NCI-H345 treated with DMSO at 0.1 percent for 48 hours (cell line): ENCODE data around the gene LHFPL6.

ENCODE experiments used
- DNase-seq: peaks from one replicate; lab custom pipeline; 2025; ENCODE audit not compliant: unreplicated experiment; lab: John Stamatoyannopoulos, UW

The LHFPL6 gene

GRCh38 chr13:39521701-39522100, 81.3 kb downstream of the LHFPL6 start:
- DNase-seq, result no peak

- no peak for DNase-seq
These were observed 86.9 kb downstream of the LHFPL6 start for GRCh38 chr13:39516096-39516495.

GRCh38 chr13:39515224-39515714, 87.7 kb downstream of the LHFPL6 start:
- DNase-seq, result no peak

GRCh38 chr13:39512687-39513086, 90.3 kb downstream of the LHFPL6 start:
- DNase-seq, result no peak

GRCh38 chr13:39510316-39510695, 92.7 kb downstream of the LHFPL6 start:
- DNase-seq, result peak; percentile 78

- DNase-seq, result no peak
These were observed 93.2 kb downstream of the LHFPL6 start for GRCh38 chr13:39509616-39510315.

GRCh38 chr13:39506559-39507390, 96.2 kb downstream of the LHFPL6 start:
- no peak for DNase-seq

GRCh38 chr13:39505151-39505550, 97.8 kb downstream of the LHFPL6 start:
- no peak for DNase-seq

- no peak for DNase-seq
These were observed 99.9 kb downstream of the LHFPL6 start for GRCh38 chr13:39503048-39503447.

- no peak for DNase-seq
These were observed 101.2 kb downstream of the LHFPL6 start for GRCh38 chr13:39501702-39502324.

GRCh38 chr13:39499604-39500003, 103.4 kb downstream of the LHFPL6 start:
- no peak for DNase-seq

GRCh38 chr13:39498471-39499114, 104.4 kb downstream of the LHFPL6 start:
- DNase-seq, result peak; percentile 28

- no peak for DNase-seq
These were observed 106.5 kb downstream of the LHFPL6 start for GRCh38 chr13:39496506-39496905.

- DNase-seq, result no peak
These were observed 108.4 kb downstream of the LHFPL6 start for GRCh38 chr13:39494633-39495032.

- no peak for DNase-seq
These were observed 109.0 kb downstream of the LHFPL6 start for GRCh38 chr13:39494006-39494405.

- no peak for DNase-seq
These were observed 112.9 kb downstream of the LHFPL6 start for GRCh38 chr13:39490136-39490535.

GRCh38 chr13:39486758-39487157, 116.2 kb downstream of the LHFPL6 start:
- no peak for DNase-seq

GRCh38 chr13:39485314-39485700, 117.7 kb downstream of the LHFPL6 start:
- DNase-seq, result no peak

- no peak for DNase-seq
These were observed 118.3 kb downstream of the LHFPL6 start for GRCh38 chr13:39484506-39485313.

- no peak for DNase-seq
These were observed 119.7 kb downstream of the LHFPL6 start for GRCh38 chr13:39483326-39483725.
